GM23338 (cell line): ENCODE data around the gene CNN2. TPM values are rescaled to one million over a fixed set of nuclear protein-coding genes. Genes with fewer than 3 reads are reported as not detected.

Source experiments
- ATAC-seq: fragments of 200-7000 bp; cut with Tn5 transposase; 3 replicates; pipeline ENCODE4 v1.9.1; 2020
- DNase-seq: peaks from one replicate; pipeline ENCODE4 v3.0.0-alpha.2; 2015; ENCODE audit warnings: low spot score
- H2AFZ ChIP-seq: fragments of 200-600 bp; sonication (generic); 2 replicates; pipeline ENCODE4 v1.8.0; 2016; ENCODE audit warnings: antibody characterized with exemption, mild to moderate bottlenecking, moderate library complexity
- H3F3A ChIP-seq: fragments of 200-600 bp; sonication (generic); replicated peaks from 2 replicates; pipeline ENCODE4 v1.8.0; 2017; ENCODE audit warnings: antibody characterized with exemption, mixed run types, low read depth
- H3K27ac ChIP-seq: fragments of 200-600 bp; sonication (generic); 2 replicates; pipeline ENCODE4 v1.6.1; 2016; ENCODE audit warnings: low read depth
- H3K27me3 ChIP-seq: fragments of 200-600 bp; sonication (generic); 2 replicates; pipeline ENCODE4 v1.8.0; 2016; ENCODE audit warnings: mild to moderate bottlenecking, mixed run types, moderate library complexity; ENCODE audit not compliant: insufficient read depth
- H3K36me3 ChIP-seq: fragments of 200-600 bp; sonication (generic); 2 replicates; pipeline ENCODE4 v1.8.0; 2016; ENCODE audit warnings: mild to moderate bottlenecking; ENCODE audit not compliant: insufficient read depth
- H3K4me1 ChIP-seq: fragments of 200-600 bp; sonication (generic); 2 replicates; pipeline ENCODE4 v1.8.0; 2016; ENCODE audit warnings: mild to moderate bottlenecking, moderate library complexity; ENCODE audit not compliant: insufficient read depth
- H3K4me2 ChIP-seq: fragments of 200-600 bp; sonication (generic); 2 replicates; pipeline ENCODE4 v1.7.1; 2017; ENCODE audit warnings: mixed run types
- H3K4me3 ChIP-seq: fragments of 200-600 bp; sonication (generic); 2 replicates; pipeline ENCODE4 v1.6.1; 2016; ENCODE audit warnings: mixed run types
- H3K79me2 ChIP-seq: fragments of 200-600 bp; sonication (generic); replicated peaks from 2 replicates; pipeline ENCODE4 v1.8.0; 2017; ENCODE audit warnings: mild to moderate bottlenecking; ENCODE audit not compliant: insufficient read depth
- H3K9me2 ChIP-seq: fragments of 200-600 bp; sonication (generic); 2 replicates; pipeline ENCODE4 v1.8.0; 2017; ENCODE audit not compliant: insufficient read depth
- H4K20me1 ChIP-seq: fragments of 200-600 bp; sonication (generic); replicated peaks from 2 replicates; pipeline ENCODE4 v1.8.0; 2017; ENCODE audit warnings: mild to moderate bottlenecking; ENCODE audit not compliant: insufficient read depth
- H3K27ac Mint-ChIP-seq: 2 replicates; pipeline ENCODE4 v1.8.0; 2020; ENCODE audit warnings: inconsistent platforms, mild to moderate bottlenecking, moderate library complexity, mixed read lengths
- H3K27me3 Mint-ChIP-seq: 3 replicates; pipeline ENCODE4 v1.8.0; 2022; ENCODE audit warnings: low read depth, mild to moderate bottlenecking, moderate library complexity, mixed read lengths, inconsistent platforms; ENCODE audit not compliant: insufficient read depth, poor library complexity
- H3K36me3 Mint-ChIP-seq: 3 replicates; pipeline ENCODE4 v1.8.0; 2021; ENCODE audit warnings: low read depth, mild to moderate bottlenecking, inconsistent platforms, moderate library complexity, mixed read lengths
- H3K4me1 Mint-ChIP-seq: 3 replicates; pipeline ENCODE4 v1.8.0; 2020; ENCODE audit warnings: mild to moderate bottlenecking, inconsistent platforms, mixed read lengths
- H3K4me3 Mint-ChIP-seq: 3 replicates; pipeline ENCODE4 v1.8.0; 2021; ENCODE audit warnings: moderate library complexity, mild to moderate bottlenecking, inconsistent platforms, mixed read lengths
- H3K9me3 Mint-ChIP-seq: 3 replicates; pipeline ENCODE4 v1.8.0; 2020; ENCODE audit warnings: moderate library complexity, mild to moderate bottlenecking, inconsistent platforms, mixed read lengths
- CREB1 ChIP-seq: fragments of 250-450 bp; sonication (Bioruptor Pico); IDR thresholded peaks from 2 replicates; pipeline ENCODE4 v1.5.0; 2020; ENCODE audit warnings: low read depth, mild to moderate bottlenecking, moderate library complexity
- EZH2 ChIP-seq: fragments of 200-600 bp; sonication (generic); IDR thresholded peaks from one replicate; pipeline ENCODE4 v1.8.0; 2017; ENCODE audit warnings: antibody characterized with exemption, mild to moderate bottlenecking, low read depth; ENCODE audit not compliant: unreplicated experiment
- EZH2phosphoT487 ChIP-seq: fragments of 200-600 bp; sonication (generic); IDR thresholded peaks from one replicate; pipeline ENCODE4 v1.8.1; 2018; ENCODE audit warnings: antibody characterized with exemption; ENCODE audit not compliant: unreplicated experiment
- JUNB ChIP-seq: IDR thresholded peaks from one replicate; pipeline ENCODE4 v1.6.1; 2016; ENCODE audit warnings: antibody characterized with exemption; ENCODE audit not compliant: unreplicated experiment
- NANOG ChIP-seq: IDR thresholded peaks from 2 replicates; pipeline ENCODE4 v1.6.1; 2016; ENCODE audit warnings: antibody characterized with exemption, borderline replicate concordance
- POLR2AphosphoS5 ChIP-seq: IDR thresholded peaks from 2 replicates; pipeline ENCODE4 v1.6.1; 2016; ENCODE audit warnings: antibody characterized with exemption, low read depth
- STAT1 ChIP-seq: IDR thresholded peaks from one replicate; pipeline ENCODE4 v1.6.1; 2016; ENCODE audit warnings: antibody characterized with exemption; ENCODE audit not compliant: unreplicated experiment
- ZNF114 ChIP-seq: fragments of 250-450 bp; sonication (Bioruptor Pico); IDR thresholded peaks from 2 replicates; pipeline ENCODE4 v1.5.0; 2020; ENCODE audit warnings: mild to moderate bottlenecking, moderate library complexity
- ZNF331 ChIP-seq: fragments of 250-450 bp; sonication (Bioruptor Pico); IDR thresholded peaks from 2 replicates; pipeline ENCODE4 v1.5.0; 2020; ENCODE audit warnings: low read depth, mild to moderate bottlenecking, moderate library complexity
- polyA plus RNA-seq: library from polyadenylated mRNA; unstranded; fragments of >200 nt; fragmentation: Nextera tagmentation; extraction: Ambion mirVana; gene quantifications from 2 replicates; pipeline ENCODE4 v1.2.1, GENCODE V29; 2016
- total RNA-seq: library from RNA; depleted of rRNA; stranded (reverse); fragments of >200 nt; shearing (Covaris generic); gene quantifications from 2 replicates; pipeline ENCODE4 v1.2.3, GENCODE V29; 2014
- TF ChIP-seq, protein P1 (sequence below): fragments of 250-450 bp; sonication (Bioruptor Pico); IDR thresholded peaks from 2 replicates; pipeline ENCODE4 v1.5.0; 2020; ENCODE audit warnings: mild to moderate bottlenecking, moderate library complexity
- TF ChIP-seq, protein P2 (sequence below): IDR thresholded peaks from one replicate; pipeline ENCODE4 v1.6.1; 2018; ENCODE audit warnings: antibody characterized with exemption; ENCODE audit not compliant: unreplicated experiment
- TF ChIP-seq, protein P3 (sequence below), 2 experiments: fragments of 200-600 bp in 1 of 2; sonication (generic) in 1 of 2; conservative IDR thresholded peaks; 2 replicates each; pipeline versions ENCODE4 v1.5.1 to v1.6.1; 2016 to 2017; ENCODE audit warnings: antibody characterized with exemption in 2 of 2, low read depth in 2 of 2, mild to moderate bottlenecking in 2 of 2, moderate library complexity in 1 of 2
- TF ChIP-seq, protein P4 (sequence below): IDR thresholded peaks from 2 replicates; pipeline ENCODE4 v1.6.1; 2016; ENCODE audit warnings: antibody characterized with exemption

CNN2 gene
- total and polyA plus RNA-seq, 2 experiments from 2014 or later, result 330 to 392 TPM

DNA sequence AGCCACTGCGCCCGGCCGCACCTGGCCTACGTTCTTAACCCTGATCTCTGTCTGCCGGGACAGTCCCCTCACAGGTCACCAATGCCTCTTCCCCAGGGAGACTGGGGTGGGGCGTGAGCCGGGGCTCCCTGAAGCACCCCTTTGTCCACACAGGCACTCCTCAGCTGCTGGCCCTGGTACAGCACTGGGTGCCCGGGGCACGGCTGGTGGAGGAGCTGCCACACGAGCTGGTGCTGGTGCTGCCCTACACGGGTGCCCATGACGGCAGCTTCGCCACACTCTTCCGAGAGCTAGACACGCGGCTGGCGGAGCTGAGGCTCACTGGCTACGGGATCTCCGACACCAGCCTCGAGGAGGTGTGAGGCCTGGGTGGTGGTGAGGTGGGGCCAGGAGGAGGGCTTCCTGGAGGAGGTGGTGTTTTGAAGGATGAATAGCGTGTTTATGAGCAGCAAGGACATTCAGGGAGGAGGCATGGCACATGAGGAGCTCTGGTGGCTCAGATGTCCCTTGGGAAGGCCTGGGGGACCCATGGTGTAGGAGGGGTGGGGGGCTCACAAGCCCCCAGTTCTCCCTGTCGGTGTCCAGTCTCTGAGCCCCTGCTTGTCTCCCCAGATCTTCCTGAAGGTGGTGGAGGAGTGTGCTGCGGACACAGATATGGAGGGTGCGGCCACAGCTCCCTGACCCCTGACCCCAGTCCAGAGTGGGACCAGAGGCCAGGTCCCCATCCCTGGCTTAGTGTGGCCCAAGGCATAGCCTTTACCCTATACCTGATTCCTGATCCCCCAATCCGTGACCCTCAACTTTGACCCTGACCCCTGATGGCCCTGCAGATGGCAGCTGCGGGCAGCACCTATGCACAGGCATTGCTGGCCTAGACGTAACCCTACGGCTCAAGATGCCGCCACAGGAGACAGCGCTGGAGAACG, 27.0 kb downstream of the CNN2 start:
- Histone ChIP-seq H3K4me2 (no peak overlapping the region), H3K4me3 (no peak overlapping the region), H3K79me2 (no peaks in the 10 kb centered on the region), H4K20me1 (no peaks in the 10 kb centered on the region), H3K27ac (no peak overlapping the region), H3F3A (no peaks in the 10 kb centered on the region; the same call in 1 of the 2 replicates), H2AFZ (no peak overlapping the region), H3K4me1 (no peaks in the 10 kb centered on the region), H3K27me3 (no peaks in the 10 kb centered on the region), H3K36me3 (peaks cover 15% of the 10 kb centered on the region), H3K9me2 (no peaks in the 10 kb centered on the region)
- no peak overlapping the region; the same call in 2 of the 3 replicates for H3K4me3 Mint-ChIP-seq
- H3K27ac Mint-ChIP-seq, result no peak overlapping the region
- TF ChIP-seq ZNF114 (CRISPR knock-in tag), result no peak
- no peak for TF ChIP-seq NANOG
- TF ChIP-seq EZH2, result no peak
- TF ChIP-seq CREB1 (CRISPR knock-in tag), result no peak
- no peak for TF ChIP-seq EZH2phosphoT487
- TF ChIP-seq, protein P1, sequence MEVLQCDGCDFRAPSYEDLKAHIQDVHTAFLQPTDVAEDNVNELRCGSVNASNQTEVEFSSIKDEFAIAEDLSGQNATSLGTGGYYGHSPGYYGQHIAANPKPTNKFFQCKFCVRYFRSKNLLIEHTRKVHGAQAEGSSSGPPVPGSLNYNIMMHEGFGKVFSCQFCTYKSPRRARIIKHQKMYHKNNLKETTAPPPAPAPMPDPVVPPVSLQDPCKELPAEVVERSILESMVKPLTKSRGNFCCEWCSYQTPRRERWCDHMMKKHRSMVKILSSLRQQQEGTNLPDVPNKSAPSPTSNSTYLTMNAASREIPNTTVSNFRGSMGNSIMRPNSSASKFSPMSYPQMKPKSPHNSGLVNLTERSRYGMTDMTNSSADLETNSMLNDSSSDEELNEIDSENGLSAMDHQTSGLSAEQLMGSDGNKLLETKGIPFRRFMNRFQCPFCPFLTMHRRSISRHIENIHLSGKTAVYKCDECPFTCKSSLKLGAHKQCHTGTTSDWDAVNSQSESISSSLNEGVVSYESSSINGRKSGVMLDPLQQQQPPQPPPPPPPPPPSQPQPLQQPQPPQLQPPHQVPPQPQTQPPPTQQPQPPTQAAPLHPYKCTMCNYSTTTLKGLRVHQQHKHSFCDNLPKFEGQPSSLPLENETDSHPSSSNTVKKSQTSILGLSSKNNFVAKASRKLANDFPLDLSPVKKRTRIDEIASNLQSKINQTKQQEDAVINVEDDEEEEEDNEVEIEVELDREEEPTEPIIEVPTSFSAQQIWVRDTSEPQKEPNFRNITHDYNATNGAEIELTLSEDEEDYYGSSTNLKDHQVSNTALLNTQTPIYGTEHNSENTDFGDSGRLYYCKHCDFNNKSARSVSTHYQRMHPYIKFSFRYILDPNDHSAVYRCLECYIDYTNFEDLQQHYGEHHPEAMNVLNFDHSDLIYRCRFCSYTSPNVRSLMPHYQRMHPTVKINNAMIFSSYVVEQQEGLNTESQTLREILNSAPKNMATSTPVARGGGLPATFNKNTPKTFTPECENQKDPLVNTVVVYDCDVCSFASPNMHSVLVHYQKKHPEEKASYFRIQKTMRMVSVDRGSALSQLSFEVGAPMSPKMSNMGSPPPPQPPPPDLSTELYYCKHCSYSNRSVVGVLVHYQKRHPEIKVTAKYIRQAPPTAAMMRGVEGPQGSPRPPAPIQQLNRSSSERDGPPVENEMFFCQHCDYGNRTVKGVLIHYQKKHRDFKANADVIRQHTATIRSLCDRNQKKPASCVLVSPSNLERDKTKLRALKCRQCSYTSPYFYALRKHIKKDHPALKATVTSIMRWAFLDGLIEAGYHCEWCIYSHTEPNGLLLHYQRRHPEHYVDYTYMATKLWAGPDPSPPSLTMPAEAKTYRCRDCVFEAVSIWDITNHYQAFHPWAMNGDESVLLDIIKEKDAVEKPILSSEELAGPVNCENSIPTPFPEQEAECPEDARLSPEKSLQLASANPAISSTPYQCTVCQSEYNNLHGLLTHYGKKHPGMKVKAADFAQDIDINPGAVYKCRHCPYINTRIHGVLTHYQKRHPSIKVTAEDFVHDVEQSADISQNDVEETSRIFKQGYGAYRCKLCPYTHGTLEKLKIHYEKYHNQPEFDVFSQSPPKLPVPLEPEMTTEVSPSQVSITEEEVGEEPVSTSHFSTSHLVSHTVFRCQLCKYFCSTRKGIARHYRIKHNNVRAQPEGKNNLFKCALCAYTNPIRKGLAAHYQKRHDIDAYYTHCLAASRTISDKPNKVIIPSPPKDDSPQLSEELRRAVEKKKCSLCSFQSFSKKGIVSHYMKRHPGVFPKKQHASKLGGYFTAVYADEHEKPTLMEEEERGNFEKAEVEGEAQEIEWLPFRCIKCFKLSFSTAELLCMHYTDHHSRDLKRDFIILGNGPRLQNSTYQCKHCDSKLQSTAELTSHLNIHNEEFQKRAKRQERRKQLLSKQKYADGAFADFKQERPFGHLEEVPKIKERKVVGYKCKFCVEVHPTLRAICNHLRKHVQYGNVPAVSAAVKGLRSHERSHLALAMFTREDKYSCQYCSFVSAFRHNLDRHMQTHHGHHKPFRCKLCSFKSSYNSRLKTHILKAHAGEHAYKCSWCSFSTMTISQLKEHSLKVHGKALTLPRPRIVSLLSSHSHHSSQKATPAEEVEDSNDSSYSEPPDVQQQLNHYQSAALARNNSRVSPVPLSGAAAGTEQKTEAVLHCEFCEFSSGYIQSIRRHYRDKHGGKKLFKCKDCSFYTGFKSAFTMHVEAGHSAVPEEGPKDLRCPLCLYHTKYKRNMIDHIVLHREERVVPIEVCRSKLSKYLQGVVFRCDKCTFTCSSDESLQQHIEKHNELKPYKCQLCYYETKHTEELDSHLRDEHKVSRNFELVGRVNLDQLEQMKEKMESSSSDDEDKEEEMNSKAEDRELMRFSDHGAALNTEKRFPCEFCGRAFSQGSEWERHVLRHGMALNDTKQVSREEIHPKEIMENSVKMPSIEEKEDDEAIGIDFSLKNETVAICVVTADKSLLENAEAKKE, result no peak
- TF ChIP-seq, protein P2, sequence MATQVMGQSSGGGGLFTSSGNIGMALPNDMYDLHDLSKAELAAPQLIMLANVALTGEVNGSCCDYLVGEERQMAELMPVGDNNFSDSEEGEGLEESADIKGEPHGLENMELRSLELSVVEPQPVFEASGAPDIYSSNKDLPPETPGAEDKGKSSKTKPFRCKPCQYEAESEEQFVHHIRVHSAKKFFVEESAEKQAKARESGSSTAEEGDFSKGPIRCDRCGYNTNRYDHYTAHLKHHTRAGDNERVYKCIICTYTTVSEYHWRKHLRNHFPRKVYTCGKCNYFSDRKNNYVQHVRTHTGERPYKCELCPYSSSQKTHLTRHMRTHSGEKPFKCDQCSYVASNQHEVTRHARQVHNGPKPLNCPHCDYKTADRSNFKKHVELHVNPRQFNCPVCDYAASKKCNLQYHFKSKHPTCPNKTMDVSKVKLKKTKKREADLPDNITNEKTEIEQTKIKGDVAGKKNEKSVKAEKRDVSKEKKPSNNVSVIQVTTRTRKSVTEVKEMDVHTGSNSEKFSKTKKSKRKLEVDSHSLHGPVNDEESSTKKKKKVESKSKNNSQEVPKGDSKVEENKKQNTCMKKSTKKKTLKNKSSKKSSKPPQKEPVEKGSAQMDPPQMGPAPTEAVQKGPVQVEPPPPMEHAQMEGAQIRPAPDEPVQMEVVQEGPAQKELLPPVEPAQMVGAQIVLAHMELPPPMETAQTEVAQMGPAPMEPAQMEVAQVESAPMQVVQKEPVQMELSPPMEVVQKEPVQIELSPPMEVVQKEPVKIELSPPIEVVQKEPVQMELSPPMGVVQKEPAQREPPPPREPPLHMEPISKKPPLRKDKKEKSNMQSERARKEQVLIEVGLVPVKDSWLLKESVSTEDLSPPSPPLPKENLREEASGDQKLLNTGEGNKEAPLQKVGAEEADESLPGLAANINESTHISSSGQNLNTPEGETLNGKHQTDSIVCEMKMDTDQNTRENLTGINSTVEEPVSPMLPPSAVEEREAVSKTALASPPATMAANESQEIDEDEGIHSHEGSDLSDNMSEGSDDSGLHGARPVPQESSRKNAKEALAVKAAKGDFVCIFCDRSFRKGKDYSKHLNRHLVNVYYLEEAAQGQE, result no peak
- TF ChIP-seq JUNB, result no peak
- no peak for TF ChIP-seq STAT1
- no peak for TF ChIP-seq POLR2AphosphoS5
- TF ChIP-seq ZNF331, result no peak
- TF ChIP-seq, protein P3, sequence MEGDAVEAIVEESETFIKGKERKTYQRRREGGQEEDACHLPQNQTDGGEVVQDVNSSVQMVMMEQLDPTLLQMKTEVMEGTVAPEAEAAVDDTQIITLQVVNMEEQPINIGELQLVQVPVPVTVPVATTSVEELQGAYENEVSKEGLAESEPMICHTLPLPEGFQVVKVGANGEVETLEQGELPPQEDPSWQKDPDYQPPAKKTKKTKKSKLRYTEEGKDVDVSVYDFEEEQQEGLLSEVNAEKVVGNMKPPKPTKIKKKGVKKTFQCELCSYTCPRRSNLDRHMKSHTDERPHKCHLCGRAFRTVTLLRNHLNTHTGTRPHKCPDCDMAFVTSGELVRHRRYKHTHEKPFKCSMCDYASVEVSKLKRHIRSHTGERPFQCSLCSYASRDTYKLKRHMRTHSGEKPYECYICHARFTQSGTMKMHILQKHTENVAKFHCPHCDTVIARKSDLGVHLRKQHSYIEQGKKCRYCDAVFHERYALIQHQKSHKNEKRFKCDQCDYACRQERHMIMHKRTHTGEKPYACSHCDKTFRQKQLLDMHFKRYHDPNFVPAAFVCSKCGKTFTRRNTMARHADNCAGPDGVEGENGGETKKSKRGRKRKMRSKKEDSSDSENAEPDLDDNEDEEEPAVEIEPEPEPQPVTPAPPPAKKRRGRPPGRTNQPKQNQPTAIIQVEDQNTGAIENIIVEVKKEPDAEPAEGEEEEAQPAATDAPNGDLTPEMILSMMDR (conservative IDR thresholded peaks at IDR 0.05; ENCODE audit: low read depth in 2 of 2), result no peak
- TF ChIP-seq, protein P4, sequence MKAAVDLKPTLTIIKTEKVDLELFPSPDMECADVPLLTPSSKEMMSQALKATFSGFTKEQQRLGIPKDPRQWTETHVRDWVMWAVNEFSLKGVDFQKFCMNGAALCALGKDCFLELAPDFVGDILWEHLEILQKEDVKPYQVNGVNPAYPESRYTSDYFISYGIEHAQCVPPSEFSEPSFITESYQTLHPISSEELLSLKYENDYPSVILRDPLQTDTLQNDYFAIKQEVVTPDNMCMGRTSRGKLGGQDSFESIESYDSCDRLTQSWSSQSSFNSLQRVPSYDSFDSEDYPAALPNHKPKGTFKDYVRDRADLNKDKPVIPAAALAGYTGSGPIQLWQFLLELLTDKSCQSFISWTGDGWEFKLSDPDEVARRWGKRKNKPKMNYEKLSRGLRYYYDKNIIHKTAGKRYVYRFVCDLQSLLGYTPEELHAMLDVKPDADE, result no peak
- DNase-seq (no peak), ATAC-seq (no peak)
- peaks cover 30% of the 10 kb centered on the region for H3K9me3 Mint-ChIP-seq
- peaks cover 18% of the 10 kb centered on the region for H3K27me3 Mint-ChIP-seq
- no peaks in the 10 kb centered on the region for H3K4me1 Mint-ChIP-seq
- peaks cover 41% of the 10 kb centered on the region for H3K36me3 Mint-ChIP-seq
